HG03135 (cell line): ENCODE measurements around the gene GSTO2.
"Not testable (repeated sequence)": the region's sequence is repeated elsewhere in the genome, so short reads cannot be mapped to it uniquely, and the experiment has no call there.

Experiments used
- ATAC-seq: cut with Tn5 transposase; IDR thresholded peaks from one replicate; pipeline ENCODE4 v1.9.1; 2021; ENCODE audit warnings: mild to moderate bottlenecking, moderate library complexity; ENCODE audit not compliant: unreplicated experiment

GSTO2 gene

DNA sequence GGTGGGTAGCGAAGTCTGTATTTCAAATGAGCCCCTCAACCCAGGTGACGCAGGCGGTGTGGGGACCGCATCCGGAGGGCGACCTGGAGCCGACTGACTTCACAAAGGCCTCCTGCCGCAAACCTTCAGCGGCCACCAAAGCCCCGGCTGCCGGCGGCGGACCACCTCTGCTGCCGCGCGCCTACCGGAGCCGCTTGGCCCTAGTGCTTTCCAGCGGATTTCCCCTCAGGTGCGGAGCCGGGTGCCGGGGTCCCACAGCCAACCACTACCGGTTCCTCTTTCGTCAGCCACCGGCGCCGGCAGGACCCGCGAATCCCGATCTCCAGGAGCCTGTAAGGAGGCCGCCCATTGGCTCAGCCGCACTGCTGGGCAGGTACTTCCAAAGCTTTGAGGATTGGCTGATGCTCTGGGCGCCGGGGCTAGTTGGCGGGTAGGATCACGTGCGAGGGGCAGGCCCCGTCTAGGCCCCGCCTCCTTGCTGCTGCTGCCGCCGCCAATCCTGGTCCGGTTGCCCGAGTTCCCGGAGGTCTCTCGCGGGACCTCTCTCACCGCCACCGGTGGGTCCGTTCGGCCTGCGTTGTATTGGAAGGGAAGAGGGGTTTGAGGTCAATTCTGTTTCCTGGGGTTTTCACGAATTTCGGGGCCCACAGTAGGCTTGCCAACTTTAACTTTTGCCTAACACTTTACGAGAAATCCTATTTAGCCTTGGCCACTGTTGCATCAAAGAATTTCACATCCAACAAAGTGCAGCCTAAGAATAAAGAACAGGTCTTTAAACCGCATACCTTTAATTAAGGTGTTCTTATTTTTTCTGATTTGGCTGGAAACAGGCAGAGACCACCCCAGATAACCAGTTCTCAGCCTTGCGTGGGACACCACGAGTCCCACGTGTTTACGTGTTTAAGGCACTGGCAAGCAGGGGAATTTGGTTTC is at the start of gene GSTO2:
GSTO2 (plus strand) TSS at position 472 of the 933 bp plus-strand sequence. CDS start 5,732 bp downstream, outside the sequence.
- ATAC-seq = peak; percentile 99

DNA sequence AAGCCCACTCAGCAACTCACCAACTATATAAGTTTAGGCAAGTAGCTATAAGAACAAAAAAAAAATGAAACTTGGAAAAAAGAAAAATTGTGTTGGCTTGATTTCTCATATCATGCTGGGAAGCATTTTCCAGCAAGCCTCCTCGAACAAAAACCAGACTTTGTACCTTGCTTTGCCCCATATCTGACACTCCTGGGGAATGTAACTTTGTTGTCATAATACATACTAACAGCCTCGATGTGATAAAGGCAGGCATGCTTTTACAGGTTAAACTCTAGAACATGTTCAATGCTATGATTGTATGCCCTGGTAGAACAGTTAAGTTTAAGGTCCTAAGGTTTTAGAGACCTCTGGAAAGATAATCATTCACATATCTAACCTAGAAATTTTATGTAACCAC is 48.5 kb upstream of the GSTO2 start:
- ATAC-seq = no peak

DNA sequence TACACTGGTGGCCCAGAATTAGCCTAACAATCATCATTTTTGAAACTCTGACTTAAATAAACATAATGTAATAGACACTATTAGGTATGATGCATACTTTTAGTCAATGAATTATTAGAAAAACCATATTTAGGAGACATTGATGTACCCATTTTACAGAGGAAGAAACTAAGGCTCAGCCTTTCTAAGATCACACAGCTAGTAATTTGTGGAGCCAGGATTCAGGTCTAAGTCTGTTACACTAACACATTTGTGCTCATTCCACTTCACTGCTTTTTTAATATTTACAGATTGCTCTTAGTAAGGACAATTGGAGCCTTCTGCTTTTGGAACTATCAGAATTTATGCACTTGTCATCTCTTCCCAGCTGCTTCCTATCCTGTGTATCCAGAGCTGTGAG is 45.7 kb upstream of the GSTO2 start:
- ATAC-seq = no peak

DNA sequence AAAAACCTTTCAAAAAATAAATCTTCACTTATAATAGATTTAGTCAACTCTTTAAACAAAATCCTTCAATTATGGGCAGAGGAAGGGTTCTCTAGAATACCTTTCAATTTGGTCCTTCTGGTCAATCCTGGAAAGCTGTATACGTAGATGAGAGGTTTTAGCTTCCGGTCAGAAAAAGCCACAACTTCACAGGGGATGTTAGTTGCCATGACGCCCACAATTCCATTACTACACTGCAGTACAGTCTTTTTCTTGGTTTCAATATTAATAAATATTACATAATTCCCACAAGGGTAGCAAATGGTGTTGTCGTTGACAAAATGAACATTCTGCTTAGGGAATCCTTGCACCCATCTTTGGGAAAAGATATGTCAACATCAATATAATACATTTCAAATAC is 38.5 kb upstream of the GSTO2 start:
- ATAC-seq = no peak

DNA sequence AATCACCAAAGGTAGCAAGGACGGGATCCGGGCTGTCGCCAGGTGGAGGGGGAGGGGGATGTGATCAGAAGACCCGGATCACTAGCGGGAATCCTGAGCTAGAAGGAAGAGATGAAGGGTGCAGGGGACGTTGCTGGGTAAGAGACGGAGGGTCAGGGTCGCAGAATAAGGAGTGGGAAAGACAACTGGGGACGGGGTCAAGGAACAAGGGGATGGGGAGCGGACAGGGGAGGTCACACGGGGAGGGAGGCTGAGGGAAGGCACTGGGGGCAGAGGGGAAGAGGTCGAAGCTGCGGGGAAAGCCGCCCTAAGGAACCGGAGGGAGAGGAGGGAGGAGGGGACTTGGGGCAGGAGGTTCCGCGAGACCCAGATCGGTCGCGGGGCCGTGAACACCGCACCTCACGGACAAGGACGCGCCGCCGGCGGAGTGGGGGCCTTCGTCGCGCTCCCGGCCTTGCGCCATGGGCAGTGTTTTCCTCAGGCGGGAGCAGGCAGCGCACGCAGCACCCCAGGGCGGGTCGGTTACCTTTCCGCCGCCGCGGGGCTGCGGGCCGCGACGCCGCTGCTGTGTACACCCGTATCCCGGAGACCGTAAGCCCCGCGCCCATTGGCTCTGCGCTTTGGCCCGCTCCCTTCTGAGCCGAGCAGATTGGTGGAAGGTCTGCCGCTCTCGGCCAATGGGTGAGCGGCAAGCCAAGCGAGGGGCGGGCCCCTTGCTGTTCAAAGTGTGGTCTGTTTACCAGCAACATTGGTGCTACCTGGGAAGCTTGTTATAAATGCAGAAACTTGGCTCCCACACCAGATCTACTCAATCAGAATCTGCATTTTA is 37.0 kb upstream of the GSTO2 start, which contains the start of gene CFAP43:
CFAP43 (minus strand) TSS at position 581 of the 829 bp plus-strand sequence; CDS start at position 463, 118 bp downstream.
- peak; percentile 100 for ATAC-seq

DNA sequence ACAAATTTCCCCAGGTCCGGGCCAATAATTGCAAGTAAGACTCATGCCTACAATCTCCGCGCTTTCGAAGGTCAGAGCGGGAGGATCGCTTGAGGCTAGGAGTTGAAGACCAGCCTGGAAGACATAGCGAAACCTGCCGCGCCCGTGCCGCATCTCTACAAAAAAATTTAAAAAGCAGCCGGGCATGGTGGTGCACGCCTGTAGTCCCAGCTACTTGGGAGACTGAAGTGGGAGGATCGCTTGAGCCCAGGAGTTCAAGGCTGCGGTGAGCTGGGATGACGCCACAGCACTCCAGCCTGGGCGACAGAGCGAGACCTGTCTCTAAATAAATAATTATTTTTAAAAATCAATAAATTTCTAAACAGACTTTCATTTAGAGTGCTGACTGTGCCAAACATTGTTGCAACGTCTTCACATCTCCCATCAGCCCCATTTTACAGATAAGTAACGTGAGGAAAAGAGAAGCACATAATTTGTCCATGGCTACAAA is 36.3 kb upstream of the GSTO2 start:
- no peak for ATAC-seq

DNA sequence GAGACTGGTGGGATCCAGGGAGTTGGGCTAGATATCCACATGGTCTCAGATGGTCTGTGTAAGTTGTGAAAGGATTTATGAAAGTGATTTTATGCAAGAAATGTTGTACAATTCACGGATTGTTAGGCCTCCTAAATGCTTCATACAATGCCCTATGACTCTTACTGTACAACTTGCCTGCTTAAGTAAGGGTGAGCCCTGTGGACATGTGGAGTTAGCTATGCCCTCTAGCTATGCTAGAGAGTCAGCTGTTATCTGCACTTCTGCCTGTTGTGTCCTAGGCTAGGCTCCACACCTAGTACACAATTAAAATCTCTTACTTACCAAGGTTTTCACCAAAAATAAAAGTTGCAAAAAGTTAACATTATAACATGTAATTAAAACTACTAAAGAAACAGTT is 35.2 kb upstream of the GSTO2 start:
- ATAC-seq = no peak

DNA sequence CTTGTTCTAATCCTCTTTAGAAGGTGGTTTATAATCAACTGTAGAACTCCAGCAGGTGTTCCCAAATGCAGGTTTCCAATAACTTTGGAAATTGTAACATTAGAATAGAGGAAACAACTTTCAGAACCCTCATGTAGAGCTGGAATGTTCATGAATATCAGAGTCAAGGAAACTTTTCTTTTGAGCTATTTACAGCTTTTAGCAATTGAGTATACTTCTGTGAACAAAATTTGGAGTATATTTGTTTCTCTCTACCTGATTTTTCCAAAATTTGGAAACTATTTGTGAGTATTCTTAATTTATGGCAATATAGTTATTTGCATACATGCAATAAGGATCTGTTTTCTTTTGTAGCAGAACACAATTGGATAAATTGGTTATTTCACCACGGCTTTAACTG is 34.0 kb upstream of the GSTO2 start:
- no peak for ATAC-seq

DNA sequence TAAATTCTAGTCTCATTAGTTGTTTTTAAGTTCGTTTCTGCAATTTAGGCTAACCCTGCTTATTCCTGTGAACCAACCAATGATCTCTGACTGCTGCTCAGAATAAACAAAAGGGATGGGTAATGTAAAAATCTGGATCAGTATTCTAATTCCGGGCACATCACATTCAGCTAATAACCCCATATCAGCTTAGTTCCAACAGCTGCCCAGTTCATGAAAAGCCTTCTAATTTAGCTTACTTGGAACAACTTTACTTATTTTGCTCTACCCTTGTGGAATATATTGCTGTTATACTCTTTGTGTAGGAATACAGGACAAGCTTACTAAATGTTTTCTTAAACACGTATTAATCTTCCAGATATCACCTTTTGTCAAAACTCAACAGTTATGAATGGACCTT is 33.2 kb upstream of the GSTO2 start:
- ATAC-seq = no peak

DNA sequence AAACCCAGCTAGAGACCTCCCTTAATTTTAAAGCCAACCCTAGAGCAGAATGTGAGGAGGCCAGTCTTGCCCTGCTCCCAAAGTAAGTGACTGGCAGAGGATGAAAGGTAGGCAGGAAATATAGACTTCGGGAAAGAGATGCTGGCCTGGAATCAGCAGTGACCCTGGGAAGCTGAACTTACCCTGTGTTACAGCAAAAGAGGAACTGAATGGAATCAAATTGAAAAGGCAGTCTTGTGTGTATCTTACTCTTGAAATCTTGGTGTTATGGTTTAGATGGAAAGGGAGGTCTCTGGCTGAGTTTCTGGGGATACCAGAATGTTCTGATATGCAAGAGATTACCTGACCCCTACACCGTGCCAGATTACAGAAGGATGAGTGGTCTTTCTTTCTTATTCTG is 28.9 kb upstream of the GSTO2 start:
- ATAC-seq = no peak

DNA sequence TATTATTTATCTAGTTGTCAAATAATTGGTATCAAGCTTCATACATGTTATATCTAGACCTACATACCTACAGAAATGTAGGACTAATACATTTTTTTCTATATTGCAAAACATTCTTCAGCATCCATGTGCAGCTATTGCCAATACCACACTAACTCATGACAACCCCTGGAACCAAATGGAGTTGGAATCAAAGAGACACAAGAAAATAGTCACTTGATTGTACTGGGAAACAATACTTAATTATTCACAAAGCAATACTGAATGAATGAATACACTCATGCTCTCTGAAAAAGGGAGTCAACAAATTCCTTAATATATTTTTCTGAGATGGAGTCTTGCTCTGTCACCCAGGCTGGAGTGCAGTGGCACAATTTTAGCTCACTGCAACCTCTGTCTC is 26.4 kb upstream of the GSTO2 start:
- no peak for ATAC-seq

DNA sequence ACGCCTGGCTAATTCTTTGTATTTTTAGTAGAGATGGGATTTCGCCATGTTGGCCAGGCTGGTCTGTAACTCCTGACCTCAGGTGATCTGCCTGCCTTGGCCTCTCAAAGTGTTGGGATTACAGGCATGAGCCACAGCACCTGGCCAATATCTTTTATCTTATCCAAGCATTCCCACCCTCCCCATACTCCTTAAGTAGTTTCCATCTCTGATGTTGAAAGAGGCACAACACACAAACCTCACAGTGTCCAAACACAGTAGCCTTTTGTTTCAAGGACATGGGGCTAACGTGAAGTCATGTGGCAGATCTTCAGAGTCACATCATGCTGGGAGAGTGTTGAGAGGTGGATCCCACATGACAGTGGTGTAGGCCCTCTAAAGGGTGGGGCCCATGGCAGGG is 26.0 kb upstream of the GSTO2 start:
- not testable (repeated sequence) for ATAC-seq

DNA sequence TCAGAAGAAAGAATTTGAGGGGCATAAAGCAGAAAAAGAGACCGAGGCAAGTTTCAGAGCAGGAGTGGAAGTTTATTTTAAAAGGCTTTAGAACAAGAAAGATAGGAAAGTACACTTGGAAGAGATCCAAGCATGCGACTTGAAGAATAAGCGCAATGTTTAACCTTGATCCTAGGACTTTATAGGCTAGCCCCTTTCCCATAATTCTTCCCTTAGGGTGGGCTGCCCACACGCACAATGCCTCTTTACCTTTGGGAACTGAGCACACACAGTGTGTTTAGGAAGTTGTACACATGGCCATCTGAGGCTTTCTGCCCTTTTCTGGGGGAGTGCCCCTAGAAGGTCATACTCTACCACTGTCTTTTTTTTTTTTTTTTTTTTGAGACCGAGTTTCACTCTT is 25.5 kb upstream of the GSTO2 start:
- no peak for ATAC-seq

DNA sequence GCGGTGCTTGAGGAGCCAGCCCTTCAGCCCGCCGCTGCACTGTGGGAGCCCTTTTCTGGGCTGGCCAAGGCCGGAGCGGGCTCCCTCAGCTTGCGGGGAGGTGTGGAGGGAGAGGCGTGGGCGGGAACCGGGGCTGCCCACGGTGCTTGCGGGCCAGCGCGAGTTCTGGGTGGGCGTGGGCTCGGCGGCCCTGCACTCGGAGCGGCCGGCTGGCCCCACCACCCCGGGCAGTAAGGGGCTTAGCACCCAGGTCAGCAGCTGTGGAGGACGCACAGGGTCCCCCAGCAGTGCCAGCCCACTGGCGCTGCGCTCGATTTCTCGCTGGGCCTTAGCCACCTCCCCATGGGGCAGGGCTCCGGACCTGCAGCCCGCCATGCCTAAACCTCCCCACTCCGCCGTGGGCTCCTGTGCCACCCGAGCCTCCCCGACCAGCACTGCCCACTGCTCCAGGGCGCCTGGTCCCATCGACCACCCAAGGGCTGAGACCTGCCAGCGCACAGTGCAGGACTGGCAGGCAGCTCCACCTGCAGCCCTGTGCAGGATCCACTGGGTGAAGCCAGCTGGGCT is 23.8 kb upstream of the GSTO2 start:
- ATAC-seq = no peak

DNA sequence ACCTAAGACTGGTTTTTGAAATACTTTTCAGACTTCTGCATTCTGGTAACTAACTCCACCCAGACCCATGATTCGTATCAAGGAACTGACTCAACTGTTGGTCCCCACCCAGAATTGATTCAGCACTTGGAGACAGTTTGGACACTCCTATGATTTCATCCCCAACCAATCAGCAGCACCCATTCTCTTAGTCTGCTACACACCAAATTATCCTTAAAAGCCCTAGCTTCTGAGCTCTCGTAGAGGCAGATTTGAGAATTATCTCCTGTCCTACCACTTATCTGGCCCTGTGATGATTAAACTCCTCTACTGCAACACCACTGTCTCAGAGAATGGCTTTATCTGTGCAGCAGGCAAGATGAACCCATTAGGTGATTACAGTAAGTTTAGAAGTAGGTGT is 22.0 kb upstream of the GSTO2 start:
- no peak for ATAC-seq

DNA sequence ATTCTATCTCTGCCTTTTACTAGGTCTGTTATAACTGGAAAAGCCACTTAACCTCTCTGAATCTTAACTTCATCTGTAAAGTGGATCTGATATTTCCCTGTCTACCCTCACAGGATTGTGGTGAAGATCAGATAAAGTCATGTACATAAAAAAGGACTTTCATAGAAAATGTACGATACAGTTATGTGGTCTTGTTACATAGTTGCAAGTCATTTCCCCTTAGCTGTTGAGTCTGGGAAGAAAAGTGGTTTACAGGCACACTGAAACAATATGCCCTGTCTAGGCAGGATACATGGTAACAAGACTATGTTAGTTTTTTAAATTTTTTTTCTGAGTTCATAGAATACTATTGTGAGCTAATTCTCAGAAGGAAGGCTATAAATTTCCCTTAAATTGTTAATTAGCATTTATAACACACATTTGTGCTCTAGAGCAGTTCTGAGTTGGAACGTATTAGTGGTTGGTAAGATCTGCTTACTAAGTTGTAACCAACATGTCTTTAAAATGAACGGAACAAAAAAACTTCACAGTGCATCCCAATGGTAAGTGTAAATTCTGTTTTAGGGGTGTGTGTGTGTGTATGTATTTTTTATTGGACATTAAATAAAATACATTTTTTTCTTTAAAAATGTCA is 21.4 kb upstream of the GSTO2 start:
- ATAC-seq = no peak

DNA sequence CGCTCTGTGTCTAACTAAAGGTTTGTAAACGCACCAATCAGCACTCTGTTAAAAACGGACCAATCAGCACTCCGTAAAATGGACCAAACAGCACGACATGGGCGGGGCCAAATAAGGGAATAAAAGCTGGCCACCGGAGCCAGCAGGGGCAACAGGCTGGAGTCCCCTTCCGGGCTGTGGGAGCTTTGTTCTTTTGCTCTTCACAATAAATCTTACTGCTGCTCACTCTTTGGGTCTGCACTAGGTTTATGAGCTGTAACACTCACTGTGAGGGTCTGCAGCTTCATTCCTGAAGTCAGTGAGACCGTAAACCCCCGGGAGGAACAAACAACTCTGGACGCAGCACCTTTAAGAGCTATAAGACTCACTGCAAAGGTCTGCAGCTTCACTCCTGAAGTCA is 20.1 kb upstream of the GSTO2 start:
- ATAC-seq = not testable (repeated sequence)

DNA sequence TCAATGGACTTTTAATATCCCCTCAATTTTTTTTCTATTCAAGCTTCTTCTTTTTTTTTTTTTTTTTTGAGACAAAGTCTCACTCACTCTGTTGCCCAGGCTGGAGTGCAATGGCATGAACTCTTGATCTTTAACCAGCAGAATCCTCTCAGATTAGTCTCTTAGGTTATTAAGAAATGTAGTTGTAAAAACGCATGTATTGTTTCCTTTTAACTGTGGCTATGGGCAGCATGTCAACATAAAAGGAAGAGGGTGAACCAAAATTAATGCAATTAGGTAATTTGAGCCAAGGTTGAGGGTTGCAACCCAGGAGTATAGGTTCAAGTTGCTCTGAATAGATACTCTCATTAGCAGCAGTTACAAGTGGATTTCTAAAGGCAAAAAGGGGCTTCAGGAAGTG is 18.6 kb upstream of the GSTO2 start:
- no peak for ATAC-seq

DNA sequence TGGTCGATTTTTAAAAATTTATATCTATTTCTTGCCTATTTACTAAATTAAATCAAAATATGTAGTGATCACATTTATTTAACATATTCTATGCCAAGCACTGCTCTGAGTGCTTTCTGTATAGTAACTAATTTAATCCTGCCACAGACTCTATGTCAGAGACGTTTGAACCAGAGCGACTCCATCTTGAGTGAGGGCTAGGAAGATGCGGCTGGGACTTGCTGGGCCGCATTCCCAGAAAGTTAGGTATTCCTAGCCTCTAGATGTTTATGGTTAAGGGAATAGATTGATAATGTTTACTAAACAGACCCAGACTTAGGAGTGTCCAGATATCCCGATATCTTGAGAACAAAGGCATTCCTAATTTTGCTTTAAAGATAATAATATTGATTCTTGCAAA is 17.5 kb upstream of the GSTO2 start:
- no peak for ATAC-seq

DNA sequence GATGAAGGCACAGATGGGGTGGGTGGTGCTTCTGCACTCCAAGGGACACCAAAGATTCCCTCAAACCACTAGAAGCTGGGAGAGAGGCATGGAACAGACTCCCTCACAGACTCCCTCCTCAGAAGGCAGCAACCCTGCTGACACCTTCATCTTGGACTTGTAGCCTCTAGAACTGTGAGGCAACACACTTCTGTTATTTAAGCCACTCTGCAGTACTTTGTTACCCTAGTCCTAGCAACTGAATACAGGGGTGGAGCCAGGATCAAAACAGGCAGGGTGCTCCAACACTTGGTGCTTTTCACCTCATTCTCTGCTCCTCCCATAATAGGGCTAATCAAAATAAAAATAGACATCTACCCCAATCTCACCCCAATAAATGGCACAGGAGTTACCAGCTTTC is 16.6 kb upstream of the GSTO2 start:
- no peak for ATAC-seq

DNA sequence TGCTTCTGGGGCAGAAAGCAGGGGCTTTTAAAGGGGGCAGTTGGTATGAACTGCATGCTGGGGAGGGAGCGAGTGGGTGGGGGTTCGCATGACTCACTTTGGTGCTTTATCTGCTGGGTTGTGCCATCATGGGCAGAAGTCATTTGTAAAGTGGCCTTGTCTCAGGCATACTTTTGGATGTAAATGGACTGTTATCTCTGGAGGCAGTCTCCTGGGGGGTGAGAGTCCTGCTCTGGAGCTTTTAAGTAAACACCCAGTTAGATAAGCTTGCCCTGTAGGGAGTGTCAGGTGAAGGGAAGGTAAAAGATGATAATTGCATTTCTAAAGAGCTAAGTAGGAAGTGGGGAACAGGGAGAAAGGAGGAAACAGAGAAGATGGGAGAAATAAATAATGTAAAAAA is 15.9 kb upstream of the GSTO2 start:
- no peak for ATAC-seq
